Ascending aorta (tissue), 2 donors: ENCODE data around the gene MYH16. TPM values are rescaled to one million over a fixed set of nuclear protein-coding genes. Genes with fewer than 3 reads are reported as not detected.

Source experiments
- DNase-seq, 2 donors: peaks; one replicate each; pipeline ENCODE4 v3.0.0-alpha.2; 2019; ENCODE audit warnings: low spot score in 2 of 2
- H3K27ac ChIP-seq, 2 donors: fragments of 200-600 bp; sonication (generic); one replicate each; pipeline ENCODE4 v1.5.1; 2016 to 2017; ENCODE audit warnings: mild to moderate bottlenecking in 1 of 2
- H3K27me3 ChIP-seq: fragments of 200-600 bp; sonication (generic); one replicate; pipeline ENCODE4 v1.5.1; 2017
- H3K36me3 ChIP-seq, 2 donors: fragments of 200-600 bp; sonication (generic); one replicate each; pipeline ENCODE4 v1.5.1; 2016
- H3K4me1 ChIP-seq, 2 donors: fragments of 200-600 bp; sonication (generic); one replicate each; pipeline ENCODE4 v1.5.1; 2016 to 2017; ENCODE audit warnings: mild to moderate bottlenecking in 1 of 2
- H3K4me3 ChIP-seq, 2 donors: fragments of 200-600 bp; sonication (generic); one replicate each; pipeline ENCODE4 v1.5.1; 2016 to 2017; ENCODE audit warnings: mild to moderate bottlenecking in 1 of 2
- H3K9me3 ChIP-seq, 2 donors: fragments of 200-600 bp; sonication (generic); one replicate each; pipeline ENCODE4 v1.5.1; 2016
- CTCF ChIP-seq, 3 experiments: fragments of 200-600 bp in 2 of 3; fragments of 450-650 bp in 1 of 3; sonication (generic) in 2 of 3; IDR thresholded peaks; one replicate each; pipeline ENCODE4 v1.5.1; 2016 to 2019; ENCODE audit warnings: antibody characterized with exemption in 3 of 3, mild to moderate bottlenecking in 1 of 3, moderate library complexity in 1 of 3
- intact Hi-C: fragments of 100-400 bp; cut with DNase I; formaldehyde crosslinking; loops from one replicate; pipeline ENCODE4 v1.15.1; 2023
- total RNA-seq: library from RNA; depleted of rRNA; stranded (reverse); fragments of >200 nt; gene quantifications from one replicate; pipeline ENCODE4 v1.1.0, GENCODE V29; 2016

Gene MYH16
- total RNA-seq, 1 donor from 2014 or later: not detected

GRCh38 chr7:99254390-99254789, 18.2 kb upstream of the MYH16 start:
- intact Hi-C loops: no loop called here
- Histone ChIP-seq H3K4me1 (peaks cover 0 to 2% of the 10 kb centered on the region in 2 donors), H3K9me3 (no peaks in the 10 kb centered on the region), H3K27me3 (no peaks in the 10 kb centered on the region), H3K36me3 (no peaks in the 10 kb centered on the region), H3K4me3 (no peak overlapping the region), H3K27ac (no peak overlapping the region)
- TF ChIP-seq CTCF (IDR thresholded peaks at IDR 0.05): no peak
- DNase-seq: no peak

GRCh38 chr7:99255463-99255862, 17.2 kb upstream of the MYH16 start:
- intact Hi-C loops: no loop called here

GRCh38 chr7:99257065-99257464, 15.6 kb upstream of the MYH16 start:
- no peak overlapping the region for H3K27ac ChIP-seq
- no peaks in the 10 kb centered on the region for H3K9me3 ChIP-seq
- peaks cover 0 to 2% of the 10 kb centered on the region in 2 donors for H3K4me1 ChIP-seq
- DNase-seq: no peak
- H3K4me3 ChIP-seq: no peak overlapping the region
- H3K27me3 ChIP-seq: no peaks in the 10 kb centered on the region
- no peaks in the 10 kb centered on the region for H3K36me3 ChIP-seq
- TF ChIP-seq CTCF (IDR thresholded peaks at IDR 0.05): no peak
- intact Hi-C loops: no loop called here

More at GRCh38 chr7:99255463-99255862, 17.2 kb upstream of the MYH16 start:
- no peak for TF ChIP-seq CTCF (IDR thresholded peaks at IDR 0.05)
- no peaks in the 10 kb centered on the region for H3K27me3 ChIP-seq
- no peak overlapping the region for H3K27ac ChIP-seq
- no peak for DNase-seq
- no peaks in the 10 kb centered on the region for H3K36me3 ChIP-seq
- peaks cover 0 to 2% of the 10 kb centered on the region in 2 donors for H3K4me1 ChIP-seq
- H3K9me3 ChIP-seq: no peaks in the 10 kb centered on the region
- H3K4me3 ChIP-seq: no peak overlapping the region

- Histone ChIP-seq H3K27me3 (no peaks in the 10 kb centered on the region), H3K27ac (no peak overlapping the region), H3K36me3 (no peaks in the 10 kb centered on the region), H3K4me3 (no peak overlapping the region), H3K9me3 (no peaks in the 10 kb centered on the region), H3K4me1 (peaks cover 0 to 2% of the 10 kb centered on the region in 2 donors)
- intact Hi-C loops: no loop called here
- no peak for TF ChIP-seq CTCF (IDR thresholded peaks at IDR 0.05)
- no peak for DNase-seq
These were observed 15.0 kb upstream of the MYH16 start for GRCh38 chr7:99257675-99258074.

- Histone ChIP-seq H3K36me3 (no peaks in the 10 kb centered on the region), H3K27me3 (no peaks in the 10 kb centered on the region), H3K27ac (no peak overlapping the region), H3K4me1 (no peaks in the 10 kb centered on the region), H3K9me3 (no peaks in the 10 kb centered on the region), H3K4me3 (no peak overlapping the region)
- no peak for TF ChIP-seq CTCF (IDR thresholded peaks at IDR 0.05)
- DNase-seq: no peak
- intact Hi-C loops: no loop called here
These were observed 14.1 kb upstream of the MYH16 start for GRCh38 chr7:99258501-99258900.

GRCh38 chr7:99260395-99260794, 12.2 kb upstream of the MYH16 start:
- no peak for TF ChIP-seq CTCF (IDR thresholded peaks at IDR 0.05)
- Histone ChIP-seq H3K27ac (no peak overlapping the region), H3K4me3 (no peak overlapping the region), H3K36me3 (no peaks in the 10 kb centered on the region), H3K9me3 (no peaks in the 10 kb centered on the region), H3K27me3 (no peaks in the 10 kb centered on the region), H3K4me1 (no peaks in the 10 kb centered on the region)
- intact Hi-C loops: no loop called here
- DNase-seq: no peak
